ENCODE data around the gene COL21A1.

DNA sequence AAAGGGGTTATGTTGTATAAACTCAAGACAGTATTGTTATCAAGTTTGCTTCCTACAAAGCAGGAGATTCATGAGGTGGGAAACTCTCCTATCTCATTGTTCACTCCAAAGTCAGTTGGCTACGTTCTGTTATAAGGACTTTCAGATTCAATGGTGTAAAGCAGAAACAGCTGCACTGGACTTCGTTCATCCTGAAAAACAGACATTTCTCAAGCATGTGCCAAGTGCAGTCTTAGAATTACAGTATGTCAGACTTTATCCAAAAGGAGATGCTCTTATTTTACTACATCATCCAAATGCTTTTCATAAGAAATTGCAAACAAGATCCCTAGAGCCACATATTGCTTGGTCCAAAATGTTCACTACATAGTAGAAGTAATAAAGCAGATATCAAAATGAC, 14.9 kb downstream of the COL21A1 start:
- TF ChIP-seq POLR2AphosphoS5 (IDR thresholded peaks at IDR 0.05) (no peak), EP300 (IDR thresholded peaks at IDR 0.05) (no peak), POLR2A (IDR thresholded peaks at IDR 0.05) (no peak)
- TF ChIP-seq, protein P1, sequence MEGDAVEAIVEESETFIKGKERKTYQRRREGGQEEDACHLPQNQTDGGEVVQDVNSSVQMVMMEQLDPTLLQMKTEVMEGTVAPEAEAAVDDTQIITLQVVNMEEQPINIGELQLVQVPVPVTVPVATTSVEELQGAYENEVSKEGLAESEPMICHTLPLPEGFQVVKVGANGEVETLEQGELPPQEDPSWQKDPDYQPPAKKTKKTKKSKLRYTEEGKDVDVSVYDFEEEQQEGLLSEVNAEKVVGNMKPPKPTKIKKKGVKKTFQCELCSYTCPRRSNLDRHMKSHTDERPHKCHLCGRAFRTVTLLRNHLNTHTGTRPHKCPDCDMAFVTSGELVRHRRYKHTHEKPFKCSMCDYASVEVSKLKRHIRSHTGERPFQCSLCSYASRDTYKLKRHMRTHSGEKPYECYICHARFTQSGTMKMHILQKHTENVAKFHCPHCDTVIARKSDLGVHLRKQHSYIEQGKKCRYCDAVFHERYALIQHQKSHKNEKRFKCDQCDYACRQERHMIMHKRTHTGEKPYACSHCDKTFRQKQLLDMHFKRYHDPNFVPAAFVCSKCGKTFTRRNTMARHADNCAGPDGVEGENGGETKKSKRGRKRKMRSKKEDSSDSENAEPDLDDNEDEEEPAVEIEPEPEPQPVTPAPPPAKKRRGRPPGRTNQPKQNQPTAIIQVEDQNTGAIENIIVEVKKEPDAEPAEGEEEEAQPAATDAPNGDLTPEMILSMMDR (IDR thresholded peaks at IDR 0.05): no peak
